Osteocyte (in vitro differentiated cells): ENCODE measurements around the gene ABTB1. TPM values are rescaled to one million over a fixed set of nuclear protein-coding genes. Genes with fewer than 3 reads are reported as not detected.
A peak's percentile ranks its signal among the peaks of the same experiment; 100 is the strongest.

Source experiments
- DNase-seq: peaks from one replicate; pipeline ENCODE4 v3.0.0; 2021; ENCODE audit warnings: mixed read lengths; ENCODE audit not compliant: unreplicated experiment; ENCODE audit errors: extremely low spot score
- H3K27ac Mint-ChIP-seq: one replicate; pipeline ENCODE4 v1.8.0; 2021; ENCODE audit warnings: mild to moderate bottlenecking, mixed read lengths; ENCODE audit not compliant: unreplicated experiment
- H3K27me3 Mint-ChIP-seq: one replicate; pipeline ENCODE4 v1.8.0; 2021; ENCODE audit warnings: mixed read lengths; ENCODE audit not compliant: unreplicated experiment
- H3K36me3 Mint-ChIP-seq: one replicate; pipeline ENCODE4 v1.8.0; 2021; ENCODE audit warnings: mixed read lengths; ENCODE audit not compliant: unreplicated experiment
- H3K4me1 Mint-ChIP-seq: one replicate; pipeline ENCODE4 v1.8.0; 2021; ENCODE audit warnings: mixed read lengths; ENCODE audit not compliant: unreplicated experiment
- H3K4me3 Mint-ChIP-seq: one replicate; pipeline ENCODE4 v1.8.0; 2021; ENCODE audit warnings: mild to moderate bottlenecking, moderate library complexity, mixed read lengths; ENCODE audit not compliant: unreplicated experiment
- H3K9me3 Mint-ChIP-seq: one replicate; pipeline ENCODE4 v1.8.0; 2021; ENCODE audit warnings: mixed read lengths; ENCODE audit not compliant: unreplicated experiment
- CTCF ChIP-seq: fragments of 200-600 bp; sonication (generic); IDR thresholded peaks from 2 replicates; pipeline ENCODE4 v1.5.0; 2021; ENCODE audit warnings: antibody characterized with exemption, mild to moderate bottlenecking, moderate library complexity
- total RNA-seq: library from RNA; stranded (reverse); gene quantifications from 2 replicates; pipeline ENCODE4 v1.2.1, GENCODE V29; 2021

ABTB1 gene
- total RNA-seq, 1 donor from 2014 or later: 73.4 TPM

- H3K4me1 Mint-ChIP-seq: peaks cover 15% of the 10 kb centered on the region
- no peaks in the 10 kb centered on the region for H3K36me3 Mint-ChIP-seq
- no peaks in the 10 kb centered on the region for H3K9me3 Mint-ChIP-seq
- H3K4me3 Mint-ChIP-seq: no peak overlapping the region
- no peak for TF ChIP-seq CTCF
- H3K27ac Mint-ChIP-seq: no peak overlapping the region
- no peaks in the 10 kb centered on the region for H3K27me3 Mint-ChIP-seq
- DNase-seq: peak; percentile 46
These were observed 3.8 kb upstream of the ABTB1 start for GRCh38 chr3:127668906-127669305.

GRCh38 chr3:127669541-127670228 lies 3.1 kb upstream of the ABTB1 start:
- no peaks in the 10 kb centered on the region for H3K9me3 Mint-ChIP-seq
- no peak overlapping the region for H3K27ac Mint-ChIP-seq
- H3K36me3 Mint-ChIP-seq: no peaks in the 10 kb centered on the region
- peaks cover 22% of the 10 kb centered on the region for H3K4me1 Mint-ChIP-seq
- no peak for TF ChIP-seq CTCF
- H3K4me3 Mint-ChIP-seq: no peak overlapping the region
- DNase-seq: peak; percentile 73
- no peaks in the 10 kb centered on the region for H3K27me3 Mint-ChIP-seq

GRCh38 chr3:127670229-127670559 lies 2.6 kb upstream of the ABTB1 start:
- DNase-seq: peak; percentile 67
- peaks cover 3% of the 10 kb centered on the region for H3K36me3 Mint-ChIP-seq
- no peaks in the 10 kb centered on the region for H3K9me3 Mint-ChIP-seq
- H3K4me1 Mint-ChIP-seq: peaks cover 27% of the 10 kb centered on the region
- H3K4me3 Mint-ChIP-seq: no peak overlapping the region
- TF ChIP-seq CTCF: no peak
- no peak overlapping the region for H3K27ac Mint-ChIP-seq
- no peaks in the 10 kb centered on the region for H3K27me3 Mint-ChIP-seq

- Mint-ChIP-seq H3K27ac (peak overlapping the region; percentile 41), H3K36me3 (peaks cover 4% of the 10 kb centered on the region), H3K4me3 (peak overlapping the region; percentile 65), H3K9me3 (no peaks in the 10 kb centered on the region), H3K4me1 (peaks cover 25% of the 10 kb centered on the region), H3K27me3 (no peaks in the 10 kb centered on the region)
- TF ChIP-seq CTCF: no peak
- peak; percentile 80 for DNase-seq
These were observed 1.8 kb upstream of the ABTB1 start for GRCh38 chr3:127670761-127671522.
